HEK293 (cell line): ENCODE measurements around the gene PRSS2.

Experiments used
- TF ChIP-seq, protein P1 (sequence below): fragments of 450-650 bp; formaldehyde crosslinking; IDR thresholded peaks from 2 replicates; pipeline ENCODE4 v1.5.1; 2016; ENCODE audit warnings: missing biosample characterization, missing genetic modification characterization
- TF ChIP-seq, protein P2 (sequence below): fragments of 450-650 bp; formaldehyde crosslinking; IDR thresholded peaks from 2 replicates; pipeline ENCODE4 v1.5.1; 2016; ENCODE audit warnings: missing biosample characterization, missing genetic modification characterization

DNA sequence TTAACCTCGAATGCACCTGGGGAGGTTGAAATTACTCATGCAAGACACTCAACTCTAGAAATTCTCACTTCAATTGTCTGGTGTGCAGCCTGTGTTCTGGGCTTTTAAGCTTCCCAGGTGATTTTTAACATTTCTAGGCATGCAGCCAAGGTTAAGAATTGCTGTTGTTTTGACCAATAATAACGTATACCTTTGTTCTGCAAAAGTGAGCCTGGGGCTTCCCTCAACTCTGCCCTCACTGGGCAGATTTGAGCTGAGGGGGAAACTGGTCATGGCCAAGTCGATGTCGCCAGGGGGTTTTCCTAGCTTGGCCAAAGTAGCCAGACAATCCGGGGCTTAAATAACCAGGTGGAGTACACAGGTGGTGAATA is 568 bp downstream of the PRSS2 start:
- TF ChIP-seq, protein P1, sequence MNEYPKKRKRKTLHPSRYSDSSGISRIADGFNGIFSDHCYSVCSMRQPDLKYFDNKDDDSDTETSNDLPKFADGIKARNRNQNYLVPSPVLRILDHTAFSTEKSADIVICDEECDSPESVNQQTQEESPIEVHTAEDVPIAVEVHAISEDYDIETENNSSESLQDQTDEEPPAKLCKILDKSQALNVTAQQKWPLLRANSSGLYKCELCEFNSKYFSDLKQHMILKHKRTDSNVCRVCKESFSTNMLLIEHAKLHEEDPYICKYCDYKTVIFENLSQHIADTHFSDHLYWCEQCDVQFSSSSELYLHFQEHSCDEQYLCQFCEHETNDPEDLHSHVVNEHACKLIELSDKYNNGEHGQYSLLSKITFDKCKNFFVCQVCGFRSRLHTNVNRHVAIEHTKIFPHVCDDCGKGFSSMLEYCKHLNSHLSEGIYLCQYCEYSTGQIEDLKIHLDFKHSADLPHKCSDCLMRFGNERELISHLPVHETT (tag by site-specific recombination): no peak
- TF ChIP-seq, protein P2, sequence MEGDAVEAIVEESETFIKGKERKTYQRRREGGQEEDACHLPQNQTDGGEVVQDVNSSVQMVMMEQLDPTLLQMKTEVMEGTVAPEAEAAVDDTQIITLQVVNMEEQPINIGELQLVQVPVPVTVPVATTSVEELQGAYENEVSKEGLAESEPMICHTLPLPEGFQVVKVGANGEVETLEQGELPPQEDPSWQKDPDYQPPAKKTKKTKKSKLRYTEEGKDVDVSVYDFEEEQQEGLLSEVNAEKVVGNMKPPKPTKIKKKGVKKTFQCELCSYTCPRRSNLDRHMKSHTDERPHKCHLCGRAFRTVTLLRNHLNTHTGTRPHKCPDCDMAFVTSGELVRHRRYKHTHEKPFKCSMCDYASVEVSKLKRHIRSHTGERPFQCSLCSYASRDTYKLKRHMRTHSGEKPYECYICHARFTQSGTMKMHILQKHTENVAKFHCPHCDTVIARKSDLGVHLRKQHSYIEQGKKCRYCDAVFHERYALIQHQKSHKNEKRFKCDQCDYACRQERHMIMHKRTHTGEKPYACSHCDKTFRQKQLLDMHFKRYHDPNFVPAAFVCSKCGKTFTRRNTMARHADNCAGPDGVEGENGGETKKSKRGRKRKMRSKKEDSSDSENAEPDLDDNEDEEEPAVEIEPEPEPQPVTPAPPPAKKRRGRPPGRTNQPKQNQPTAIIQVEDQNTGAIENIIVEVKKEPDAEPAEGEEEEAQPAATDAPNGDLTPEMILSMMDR (tag by site-specific recombination): no peak
